ENCODE measurements around the gene DIRAS2.

Gene DIRAS2

GRCh38 chr9:90612957-90613356, 29.7 kb downstream of the DIRAS2 start:
- DNase-seq (ENCODE audit: low spot score) = no peak

- no peak for DNase-seq (ENCODE audit: low spot score)
These were observed 31.1 kb downstream of the DIRAS2 start for GRCh38 chr9:90611568-90611967.

- DNase-seq (ENCODE audit: low spot score) = no peak
These were observed 31.5 kb downstream of the DIRAS2 start for GRCh38 chr9:90611121-90611520.

- DNase-seq (ENCODE audit: low spot score) = no peak
These were observed 34.7 kb downstream of the DIRAS2 start for GRCh38 chr9:90607701-90608516.

GRCh38 chr9:90600029-90600428, 42.6 kb downstream of the DIRAS2 start:
- DNase-seq (ENCODE audit: low spot score) = no peak

GRCh38 chr9:90598191-90598590, 44.4 kb downstream of the DIRAS2 start:
- DNase-seq (ENCODE audit: low spot score) = no peak

- no peak for DNase-seq (ENCODE audit: low spot score)
These were observed 49.0 kb downstream of the DIRAS2 start for GRCh38 chr9:90593646-90594045.

GRCh38 chr9:90580576-90580975, 62.0 kb downstream of the DIRAS2 start:
- no peak for DNase-seq (ENCODE audit: low spot score)

- DNase-seq (ENCODE audit: low spot score) = no peak
These were observed 63.4 kb downstream of the DIRAS2 start for GRCh38 chr9:90579181-90579580.

- no peak for DNase-seq (ENCODE audit: low spot score)
These were observed 64.4 kb downstream of the DIRAS2 start for GRCh38 chr9:90578126-90578815.

GRCh38 chr9:90569511-90569910, 73.1 kb downstream of the DIRAS2 start:
- DNase-seq (ENCODE audit: low spot score) = no peak

GRCh38 chr9:90568667-90569066, 74.0 kb downstream of the DIRAS2 start:
- no peak for DNase-seq (ENCODE audit: low spot score)

- no peak for DNase-seq (ENCODE audit: low spot score)
These were observed 80.4 kb downstream of the DIRAS2 start for GRCh38 chr9:90562229-90562628.
